Natural killer cell treated with Interleukin-12 subunit alpha and Interleukin-12 subunit beta and Interleukin-15 and Interleukin-18, amount 100 ng/mL, for 72 hours (primary cell): Measurements from ENCODE around the gene HDAC2. TPM values are rescaled to one million over a fixed set of nuclear protein-coding genes. Genes with fewer than 3 reads are reported as not detected.
"Not testable (repeated sequence)": the region's sequence is repeated elsewhere in the genome, so short reads cannot be mapped to it uniquely, and the experiment has no call there.

ENCODE experiments used
- ATAC-seq, 2 donors: fragments of 150-1000 bp; cut with Tn5 transposase in 1 of 2; sonication (Bioruptor Pico), chemical (Tn5 transposase) in 1 of 2; 2 replicates each; pipeline ENCODE4 v1.10.0; 2021
- DNase-seq: peaks from one replicate; pipeline ENCODE4 v3.0.0; 2022; ENCODE audit warnings: low spot score
- H3K27ac Mint-ChIP-seq, 2 donors: 1 replicate in 1 of 2; 2 replicates in 1 of 2; pipeline ENCODE4 v1.8.0; 2022; ENCODE audit warnings: mixed read lengths in 2 of 2, mild to moderate bottlenecking in 1 of 2, moderate library complexity in 1 of 2
- H3K27me3 Mint-ChIP-seq, 2 donors: 1 replicate in 1 of 2; 2 replicates in 1 of 2; pipeline ENCODE4 v1.8.0; 2022; ENCODE audit warnings: mixed read lengths in 2 of 2
- H3K36me3 Mint-ChIP-seq: one replicate; pipeline ENCODE4 v1.8.0; 2022; ENCODE audit warnings: mixed read lengths
- H3K4me1 Mint-ChIP-seq, 2 donors: 1 replicate in 1 of 2; 2 replicates in 1 of 2; pipeline ENCODE4 v1.8.0; 2022; ENCODE audit warnings: low read depth in 2 of 2, mixed read lengths in 2 of 2, mild to moderate bottlenecking in 1 of 2
- H3K4me3 Mint-ChIP-seq: one replicate; pipeline ENCODE4 v1.8.0; 2022; ENCODE audit warnings: mixed read lengths
- H3K9me3 Mint-ChIP-seq: 2 replicates; pipeline ENCODE4 v1.8.0; 2022; ENCODE audit warnings: mixed read lengths
- total RNA-seq, 2 donors: library from RNA; stranded (reverse); gene quantifications; one replicate each; pipeline ENCODE4 v1.2.3, GENCODE V29; 2022

HDAC2 gene
- 10 to 100 TPM; 60.8 to 72.2 TPM for total RNA-seq

GRCh38 chr6:113970805-113971676, at the start of gene HDAC2:
TSS of gene HDAC2 (minus strand) at chr6:113971148. CDS start at chr6:113970908, 240 bp downstream.
- H3K9me3 Mint-ChIP-seq = no peaks in the 10 kb centered on the region
- no peaks in the 10 kb centered on the region for H3K36me3 Mint-ChIP-seq
- peak within 1 kb of the TSS; percentile 90 for H3K4me3 Mint-ChIP-seq
- H3K27ac Mint-ChIP-seq = peak within 1 kb of the TSS; percentile 93 to 95
- peaks cover 24 to 34% of the 10 kb centered on the region in 2 donors for H3K4me1 Mint-ChIP-seq
- DNase-seq (peak; percentile 91), ATAC-seq (peak; percentile 89 to 92)
- H3K27me3 Mint-ChIP-seq = no peaks in the 10 kb centered on the region

GRCh38 chr6:114020196-114020595, 49.2 kb upstream of the HDAC2 start:
- Mint-ChIP-seq H3K4me1 (no peaks in the 10 kb centered on the region), H3K27ac (no peak overlapping the region), H3K27me3 (peaks cover 8 to 14% of the 10 kb centered on the region in 2 donors), H3K4me3 (no peak overlapping the region), H3K36me3 (no peaks in the 10 kb centered on the region), H3K9me3 (no peaks in the 10 kb centered on the region)
- DNase-seq (no peak), ATAC-seq (no peak)

- H3K9me3 Mint-ChIP-seq, ATAC-seq, H3K4me1 Mint-ChIP-seq, H3K4me3 Mint-ChIP-seq, H3K36me3 Mint-ChIP-seq, H3K27ac Mint-ChIP-seq, DNase-seq: not testable (repeated sequence)
- peaks cover 8 to 14% of the 10 kb centered on the region in 2 donors for H3K27me3 Mint-ChIP-seq
Observed at GRCh38 chr6:114017146-114017545, 46.2 kb upstream of the HDAC2 start.

- not testable (repeated sequence) for H3K4me1 Mint-ChIP-seq
Observed at GRCh38 chr6:114014106-114014505, 43.2 kb upstream of the HDAC2 start.

GRCh38 chr6:114011486-114011885, 40.5 kb upstream of the HDAC2 start:
- H3K27ac Mint-ChIP-seq, DNase-seq, H3K4me1 Mint-ChIP-seq, H3K36me3 Mint-ChIP-seq, ATAC-seq, H3K9me3 Mint-ChIP-seq, H3K4me3 Mint-ChIP-seq: not testable (repeated sequence)
- peaks cover 10 to 28% of the 10 kb centered on the region in 2 donors for H3K27me3 Mint-ChIP-seq

More at GRCh38 chr6:114014106-114014505, 43.2 kb upstream of the HDAC2 start:
- not testable (repeated sequence) for ATAC-seq, H3K9me3 Mint-ChIP-seq, H3K4me3 Mint-ChIP-seq, H3K36me3 Mint-ChIP-seq, H3K27ac Mint-ChIP-seq, DNase-seq
- H3K27me3 Mint-ChIP-seq = peaks cover 8 to 21% of the 10 kb centered on the region in 2 donors

- no peak for DNase-seq
- Mint-ChIP-seq H3K27me3 (peaks cover 7 to 23% of the 10 kb centered on the region in 2 donors), H3K27ac (no peak overlapping the region), H3K36me3 (no peaks in the 10 kb centered on the region), H3K4me1 (no peaks in the 10 kb centered on the region), H3K4me3 (no peak overlapping the region), H3K9me3 (no peaks in the 10 kb centered on the region)
- ATAC-seq = no peak
Observed at GRCh38 chr6:114010540-114010939, 39.6 kb upstream of the HDAC2 start.

- no peak overlapping the region for H3K27ac Mint-ChIP-seq
- H3K9me3 Mint-ChIP-seq = no peaks in the 10 kb centered on the region
- peaks cover 10 to 30% of the 10 kb centered on the region in 2 donors for H3K27me3 Mint-ChIP-seq
- ATAC-seq (no peak), DNase-seq (no peak)
- no peaks in the 10 kb centered on the region for H3K4me1 Mint-ChIP-seq
- H3K36me3 Mint-ChIP-seq = no peaks in the 10 kb centered on the region
- no peak overlapping the region for H3K4me3 Mint-ChIP-seq
Observed at GRCh38 chr6:114009192-114009591, 38.2 kb upstream of the HDAC2 start.

GRCh38 chr6:114008331-114008730, 37.4 kb upstream of the HDAC2 start:
- DNase-seq (no peak), ATAC-seq (no peak)
- no peaks in the 10 kb centered on the region for H3K36me3 Mint-ChIP-seq
- peaks cover 10 to 30% of the 10 kb centered on the region in 2 donors for H3K27me3 Mint-ChIP-seq
- H3K9me3 Mint-ChIP-seq = no peaks in the 10 kb centered on the region
- H3K27ac Mint-ChIP-seq = no peak overlapping the region
- H3K4me3 Mint-ChIP-seq = no peak overlapping the region
- H3K4me1 Mint-ChIP-seq = no peaks in the 10 kb centered on the region

GRCh38 chr6:114007516-114007915, 36.6 kb upstream of the HDAC2 start:
- H3K4me3 Mint-ChIP-seq = no peak overlapping the region
- H3K27ac Mint-ChIP-seq = no peak overlapping the region
- no peaks in the 10 kb centered on the region for H3K4me1 Mint-ChIP-seq
- no peak for DNase-seq
- H3K27me3 Mint-ChIP-seq = peaks cover 10 to 34% of the 10 kb centered on the region in 2 donors
- ATAC-seq = no peak
- no peaks in the 10 kb centered on the region for H3K36me3 Mint-ChIP-seq
- no peaks in the 10 kb centered on the region for H3K9me3 Mint-ChIP-seq

GRCh38 chr6:114001354-114001753, 30.4 kb upstream of the HDAC2 start:
- H3K4me1 Mint-ChIP-seq = no peaks in the 10 kb centered on the region
- H3K4me3 Mint-ChIP-seq = no peak overlapping the region
- no peaks in the 10 kb centered on the region for H3K36me3 Mint-ChIP-seq
- H3K9me3 Mint-ChIP-seq = no peaks in the 10 kb centered on the region
- no peak for DNase-seq
- H3K27me3 Mint-ChIP-seq = peaks cover 18 to 33% of the 10 kb centered on the region in 2 donors
- H3K27ac Mint-ChIP-seq = no peak overlapping the region
- no peak for ATAC-seq

- no peak overlapping the region for H3K27ac Mint-ChIP-seq
- DNase-seq = no peak
- H3K4me1 Mint-ChIP-seq = peaks cover 0 to 2% of the 10 kb centered on the region in 2 donors
- H3K27me3 Mint-ChIP-seq = peaks cover 22 to 40% of the 10 kb centered on the region in 2 donors
- no peaks in the 10 kb centered on the region for H3K36me3 Mint-ChIP-seq
- no peak overlapping the region for H3K4me3 Mint-ChIP-seq
- no peaks in the 10 kb centered on the region for H3K9me3 Mint-ChIP-seq
- ATAC-seq = no peak
Observed at GRCh38 chr6:114000069-114000468, 29.1 kb upstream of the HDAC2 start.

GRCh38 chr6:113999284-113999683, 28.3 kb upstream of the HDAC2 start:
- no peak for DNase-seq
- no peaks in the 10 kb centered on the region for H3K9me3 Mint-ChIP-seq
- no peak overlapping the region for H3K27ac Mint-ChIP-seq
- H3K36me3 Mint-ChIP-seq = no peaks in the 10 kb centered on the region
- peaks cover 0 to 2% of the 10 kb centered on the region in 2 donors for H3K4me1 Mint-ChIP-seq
- no peak overlapping the region for H3K4me3 Mint-ChIP-seq
- H3K27me3 Mint-ChIP-seq = peaks cover 19 to 34% of the 10 kb centered on the region in 2 donors
- no peak for ATAC-seq

- no peaks in the 10 kb centered on the region for H3K36me3 Mint-ChIP-seq
- peaks cover 20 to 33% of the 10 kb centered on the region in 2 donors for H3K27me3 Mint-ChIP-seq
- no peak overlapping the region for H3K4me3 Mint-ChIP-seq
- DNase-seq (no peak), ATAC-seq (no peak)
- H3K27ac Mint-ChIP-seq = no peak overlapping the region
- H3K4me1 Mint-ChIP-seq = peaks cover 0 to 2% of the 10 kb centered on the region in 2 donors
- no peaks in the 10 kb centered on the region for H3K9me3 Mint-ChIP-seq
Observed at GRCh38 chr6:113998811-113999210, 27.9 kb upstream of the HDAC2 start.

GRCh38 chr6:113997116-113997515, 26.2 kb upstream of the HDAC2 start:
- H3K4me1 Mint-ChIP-seq = peaks cover 0 to 2% of the 10 kb centered on the region in 2 donors
- no peak overlapping the region for H3K4me3 Mint-ChIP-seq
- ATAC-seq (no peak), DNase-seq (no peak)
- no peak overlapping the region for H3K27ac Mint-ChIP-seq
- no peaks in the 10 kb centered on the region for H3K36me3 Mint-ChIP-seq
- peaks cover 29 to 30% of the 10 kb centered on the region in 2 donors for H3K27me3 Mint-ChIP-seq
- H3K9me3 Mint-ChIP-seq = no peaks in the 10 kb centered on the region
